Measurements from ENCODE around the gene PIGC.

- TF ChIP-seq CTCF (IDR thresholded peaks at IDR 0.05) (no peak), POLR2A (IDR thresholded peaks at IDR 0.05) (no peak)
These were observed 40.4 kb upstream of the PIGC start for GRCh38 chr1:172484252-172484651.
